Activated CD4-positive, CD25-positive, alpha-beta regulatory T cell treated with anti-CD3 and anti-CD28 coated beads, Interleukin-2, amount 50 U/mL, for 16 hours (primary cell): ENCODE data around the gene PRDM16.

Experiments
- DNase-seq: peaks from one replicate; pipeline ENCODE4 v3.0.0-alpha.2; 2020; ENCODE audit warnings: low read depth, low spot score

PRDM16 gene

GRCh38 chr1:3461238-3461933 lies 392.4 kb downstream of the PRDM16 start:
- DNase-seq: no peak

- DNase-seq: no peak
Observed at GRCh38 chr1:3461934-3462275, 392.9 kb downstream of the PRDM16 start.

- DNase-seq: no peak
Observed at GRCh38 chr1:3462356-3463012, 393.5 kb downstream of the PRDM16 start.

- no peak for DNase-seq
Observed at GRCh38 chr1:3463013-3463385, 394.0 kb downstream of the PRDM16 start.

- DNase-seq: no peak
Observed at GRCh38 chr1:3463408-3463863, 394.4 kb downstream of the PRDM16 start.

GRCh38 chr1:3463891-3464648 lies 395.1 kb downstream of the PRDM16 start:
- no peak for DNase-seq

- no peak for DNase-seq
Observed at GRCh38 chr1:3464649-3465025, 395.6 kb downstream of the PRDM16 start.

GRCh38 chr1:3465091-3465934 lies 396.3 kb downstream of the PRDM16 start:
- DNase-seq: no peak

GRCh38 chr1:3465935-3466321 lies 396.9 kb downstream of the PRDM16 start:
- no peak for DNase-seq

- no peak for DNase-seq
Observed at GRCh38 chr1:3466366-3467075, 397.5 kb downstream of the PRDM16 start.

- DNase-seq: no peak
Observed at GRCh38 chr1:3467096-3468036, 398.4 kb downstream of the PRDM16 start.

- DNase-seq: no peak
Observed at GRCh38 chr1:3468236-3469103, 399.5 kb downstream of the PRDM16 start.

- DNase-seq: no peak
Observed at GRCh38 chr1:3469104-3469848, 400.3 kb downstream of the PRDM16 start.

- DNase-seq: no peak
Observed at GRCh38 chr1:3469849-3470649, 401.0 kb downstream of the PRDM16 start.

- no peak for DNase-seq
Observed at GRCh38 chr1:3470650-3471355, 401.8 kb downstream of the PRDM16 start.

- no peak for DNase-seq
Observed at GRCh38 chr1:3471356-3472087, 402.5 kb downstream of the PRDM16 start.
